DND-41 (cell line): Measurements from ENCODE around the gene VPS33B.

Experiments used
- ATAC-seq: fragments of 200-7000 bp; cut with Tn5 transposase; 3 replicates; pipeline ENCODE4 v1.9.1; 2021; ENCODE audit warnings: low read depth; ENCODE audit not compliant: insufficient read depth
- DNase-seq: peaks from one replicate; pipeline ENCODE4 v3.0.0-alpha.2; 2020
- H2AFZ ChIP-seq: 2 replicates; pipeline ENCODE4 v1.6.0; 2012; ENCODE audit warnings: low read depth, low read length
- H3K27ac ChIP-seq: 2 replicates; pipeline ENCODE4 v1.5.1; 2012; ENCODE audit warnings: low read length, inconsistent platforms
- H3K27me3 ChIP-seq: fragments of 200-600 bp; sonication (generic); 2 replicates; pipeline ENCODE4 v1.6.0; 2012; ENCODE audit warnings: low read length, mild to moderate bottlenecking, inconsistent platforms; ENCODE audit not compliant: insufficient read depth, poor library complexity
- H3K36me3 ChIP-seq: 2 replicates; pipeline ENCODE4 v1.5.1; 2012; ENCODE audit warnings: low read length, inconsistent platforms; ENCODE audit not compliant: insufficient read depth
- H3K4me1 ChIP-seq: 2 replicates; pipeline ENCODE4 v1.5.1; 2012; ENCODE audit warnings: mild to moderate bottlenecking, low read length; ENCODE audit not compliant: insufficient read depth
- H3K4me2 ChIP-seq: 2 replicates; pipeline ENCODE4 v1.6.0; 2012; ENCODE audit warnings: mild to moderate bottlenecking, moderate library complexity, low read length, inconsistent platforms; ENCODE audit not compliant: insufficient read depth
- H3K4me3 ChIP-seq, 2 experiments: fragments of 200-600 bp in 1 of 2; shearing (Covaris generic) in 1 of 2; 2 replicates each; pipeline ENCODE4 v1.5.1; 2012 to 2016; ENCODE audit warnings: inconsistent platforms in 2 of 2, low read length in 2 of 2, mild to moderate bottlenecking in 2 of 2, low read depth in 1 of 2, moderate library complexity in 1 of 2
- H3K79me2 ChIP-seq: 2 replicates; pipeline ENCODE4 v1.6.0; 2012; ENCODE audit warnings: low read length, inconsistent platforms; ENCODE audit not compliant: insufficient read depth
- H3K9ac ChIP-seq: 2 replicates; pipeline ENCODE4 v1.6.0; 2012; ENCODE audit warnings: low read depth, mild to moderate bottlenecking, inconsistent platforms, low read length, moderate library complexity
- H3K9me3 ChIP-seq: 2 replicates; pipeline ENCODE4 v1.5.1; 2012; ENCODE audit warnings: low read length, moderate library complexity, mild to moderate bottlenecking, inconsistent platforms; ENCODE audit not compliant: insufficient read depth, severe bottlenecking
- H4K20me1 ChIP-seq: 2 replicates; pipeline ENCODE4 v1.6.0; 2012; ENCODE audit warnings: low read length; ENCODE audit not compliant: insufficient read depth
- EZH2 ChIP-seq: IDR thresholded peaks from 3 replicates; pipeline ENCODE4 v1.6.1; 2012; ENCODE audit warnings: borderline replicate concordance, low read depth, mild to moderate bottlenecking, moderate library complexity, low read length, inconsistent platforms; ENCODE audit not compliant: severe bottlenecking
- TF ChIP-seq, protein P1 (sequence below): IDR thresholded peaks from 2 replicates; pipeline ENCODE4 v1.5.1; 2012; ENCODE audit warnings: borderline replicate concordance, low read length, moderate library complexity, mild to moderate bottlenecking; ENCODE audit not compliant: poor library complexity, severe bottlenecking; ENCODE audit errors: extremely low read depth

The VPS33B gene

DNA sequence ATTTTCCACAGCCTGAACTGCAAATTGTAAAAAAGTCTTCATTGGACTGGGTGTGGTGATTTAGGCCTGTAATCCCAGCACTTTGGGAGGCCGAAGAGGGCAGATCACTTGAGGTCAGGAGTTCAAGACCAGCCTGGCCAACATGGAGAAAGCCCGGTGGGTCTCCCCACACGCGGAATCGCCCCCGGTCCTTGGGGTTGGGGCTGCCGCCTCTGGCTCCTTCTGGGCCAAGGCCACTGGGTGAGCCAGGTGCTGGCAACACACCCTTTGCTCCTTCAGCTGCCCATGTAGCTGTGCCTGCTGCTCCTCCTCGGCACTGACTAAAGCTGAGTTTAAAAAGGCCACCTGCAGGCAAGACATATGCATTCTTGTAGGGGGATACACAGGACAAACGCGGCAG lies 9.4 kb upstream of the VPS33B start:
- Histone ChIP-seq H3K27ac (no peak overlapping the region), H3K4me2 (no peak overlapping the region), H3K27me3 (no peaks in the 10 kb centered on the region), H3K9me3 (no peaks in the 10 kb centered on the region), H3K4me3 (no peak overlapping the region), H2AFZ (no peak overlapping the region), H3K9ac (no peak overlapping the region), H3K79me2 (no peaks in the 10 kb centered on the region), H3K4me1 (no peaks in the 10 kb centered on the region; the same call in 1 of the 2 replicates), H4K20me1 (no peaks in the 10 kb centered on the region), H3K36me3 (no peaks in the 10 kb centered on the region)
- no peak for DNase-seq
- no peak for ATAC-seq
- TF ChIP-seq EZH2: no peak
- TF ChIP-seq, protein P1, sequence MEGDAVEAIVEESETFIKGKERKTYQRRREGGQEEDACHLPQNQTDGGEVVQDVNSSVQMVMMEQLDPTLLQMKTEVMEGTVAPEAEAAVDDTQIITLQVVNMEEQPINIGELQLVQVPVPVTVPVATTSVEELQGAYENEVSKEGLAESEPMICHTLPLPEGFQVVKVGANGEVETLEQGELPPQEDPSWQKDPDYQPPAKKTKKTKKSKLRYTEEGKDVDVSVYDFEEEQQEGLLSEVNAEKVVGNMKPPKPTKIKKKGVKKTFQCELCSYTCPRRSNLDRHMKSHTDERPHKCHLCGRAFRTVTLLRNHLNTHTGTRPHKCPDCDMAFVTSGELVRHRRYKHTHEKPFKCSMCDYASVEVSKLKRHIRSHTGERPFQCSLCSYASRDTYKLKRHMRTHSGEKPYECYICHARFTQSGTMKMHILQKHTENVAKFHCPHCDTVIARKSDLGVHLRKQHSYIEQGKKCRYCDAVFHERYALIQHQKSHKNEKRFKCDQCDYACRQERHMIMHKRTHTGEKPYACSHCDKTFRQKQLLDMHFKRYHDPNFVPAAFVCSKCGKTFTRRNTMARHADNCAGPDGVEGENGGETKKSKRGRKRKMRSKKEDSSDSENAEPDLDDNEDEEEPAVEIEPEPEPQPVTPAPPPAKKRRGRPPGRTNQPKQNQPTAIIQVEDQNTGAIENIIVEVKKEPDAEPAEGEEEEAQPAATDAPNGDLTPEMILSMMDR: no peak

GRCh38 chr15:91027677-91028076 lies 5.3 kb upstream of the VPS33B start:
- no peak for DNase-seq
- no peak overlapping the region for H3K27ac ChIP-seq
- H4K20me1 ChIP-seq: no peaks in the 10 kb centered on the region
- TF ChIP-seq, protein P1: no peak
- no peak for TF ChIP-seq EZH2
- H3K4me1 ChIP-seq: peaks cover 11% of the 10 kb centered on the region; the same call in 1 of the 2 replicates
- no peak overlapping the region for H2AFZ ChIP-seq
- no peaks in the 10 kb centered on the region for H3K36me3 ChIP-seq
- H3K9me3 ChIP-seq: no peaks in the 10 kb centered on the region
- no peaks in the 10 kb centered on the region for H3K27me3 ChIP-seq
- ATAC-seq: no peak
- no peak overlapping the region for H3K4me2 ChIP-seq
- H3K79me2 ChIP-seq: peaks cover 5% of the 10 kb centered on the region; the same call in 1 of the 2 replicates
- H3K9ac ChIP-seq: no peak overlapping the region
- no peak overlapping the region for H3K4me3 ChIP-seq

- ATAC-seq (no peak), DNase-seq (no peak)
- no peak overlapping the region for H3K4me3 ChIP-seq
- peaks cover 33% of the 10 kb centered on the region for H3K4me1 ChIP-seq
- H2AFZ ChIP-seq: no peak overlapping the region
- H3K9ac ChIP-seq: no peak overlapping the region
- H3K4me2 ChIP-seq: no peak overlapping the region
- 0 out of 2 replicates have a peak, but pooled peaks cover 2% of the 10 kb centered on the region for H4K20me1 ChIP-seq
- no peaks in the 10 kb centered on the region for H3K27me3 ChIP-seq
- H3K36me3 ChIP-seq: no peaks in the 10 kb centered on the region; the same call in 1 of the 2 replicates
- H3K9me3 ChIP-seq: no peaks in the 10 kb centered on the region
- H3K79me2 ChIP-seq: peaks cover 39% of the 10 kb centered on the region
- no peak overlapping the region for H3K27ac ChIP-seq
- TF ChIP-seq EZH2: no peak
- TF ChIP-seq, protein P1: no peak
These were observed 1.3 kb upstream of the VPS33B start for GRCh38 chr15:91023720-91024119.

GRCh38 chr15:91022832-91023129 lies 387 bp upstream of the VPS33B start:
- DNase-seq: no peak
- Histone ChIP-seq H3K9ac (peak overlapping the region; percentile 87), H3K4me1 (peaks cover 33% of the 10 kb centered on the region), H3K4me2 (peak overlapping the region; percentile 94), H2AFZ (peak overlapping the region; percentile 79), H3K27ac (peak overlapping the region; percentile 80), H3K4me3 (peak overlapping the region; percentile 76 to 88), H3K79me2 (peaks cover 46% of the 10 kb centered on the region), H3K36me3 (peaks cover 3% of the 10 kb centered on the region), H3K9me3 (no peaks in the 10 kb centered on the region), H4K20me1 (0 out of 2 replicates have a peak, but pooled peaks cover 2% of the 10 kb centered on the region), H3K27me3 (no peaks in the 10 kb centered on the region)
- ATAC-seq: no peak
- TF ChIP-seq EZH2: no peak
- TF ChIP-seq, protein P1: no peak
